Measurements from ENCODE around the gene GHSR.
"Not testable (repeated sequence)": the region's sequence is repeated elsewhere in the genome, so short reads cannot be mapped to it uniquely, and the experiment has no call there.

The GHSR gene, protein sequence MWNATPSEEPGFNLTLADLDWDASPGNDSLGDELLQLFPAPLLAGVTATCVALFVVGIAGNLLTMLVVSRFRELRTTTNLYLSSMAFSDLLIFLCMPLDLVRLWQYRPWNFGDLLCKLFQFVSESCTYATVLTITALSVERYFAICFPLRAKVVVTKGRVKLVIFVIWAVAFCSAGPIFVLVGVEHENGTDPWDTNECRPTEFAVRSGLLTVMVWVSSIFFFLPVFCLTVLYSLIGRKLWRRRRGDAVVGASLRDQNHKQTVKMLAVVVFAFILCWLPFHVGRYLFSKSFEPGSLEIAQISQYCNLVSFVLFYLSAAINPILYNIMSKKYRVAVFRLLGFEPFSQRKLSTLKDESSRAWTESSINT

DNA sequence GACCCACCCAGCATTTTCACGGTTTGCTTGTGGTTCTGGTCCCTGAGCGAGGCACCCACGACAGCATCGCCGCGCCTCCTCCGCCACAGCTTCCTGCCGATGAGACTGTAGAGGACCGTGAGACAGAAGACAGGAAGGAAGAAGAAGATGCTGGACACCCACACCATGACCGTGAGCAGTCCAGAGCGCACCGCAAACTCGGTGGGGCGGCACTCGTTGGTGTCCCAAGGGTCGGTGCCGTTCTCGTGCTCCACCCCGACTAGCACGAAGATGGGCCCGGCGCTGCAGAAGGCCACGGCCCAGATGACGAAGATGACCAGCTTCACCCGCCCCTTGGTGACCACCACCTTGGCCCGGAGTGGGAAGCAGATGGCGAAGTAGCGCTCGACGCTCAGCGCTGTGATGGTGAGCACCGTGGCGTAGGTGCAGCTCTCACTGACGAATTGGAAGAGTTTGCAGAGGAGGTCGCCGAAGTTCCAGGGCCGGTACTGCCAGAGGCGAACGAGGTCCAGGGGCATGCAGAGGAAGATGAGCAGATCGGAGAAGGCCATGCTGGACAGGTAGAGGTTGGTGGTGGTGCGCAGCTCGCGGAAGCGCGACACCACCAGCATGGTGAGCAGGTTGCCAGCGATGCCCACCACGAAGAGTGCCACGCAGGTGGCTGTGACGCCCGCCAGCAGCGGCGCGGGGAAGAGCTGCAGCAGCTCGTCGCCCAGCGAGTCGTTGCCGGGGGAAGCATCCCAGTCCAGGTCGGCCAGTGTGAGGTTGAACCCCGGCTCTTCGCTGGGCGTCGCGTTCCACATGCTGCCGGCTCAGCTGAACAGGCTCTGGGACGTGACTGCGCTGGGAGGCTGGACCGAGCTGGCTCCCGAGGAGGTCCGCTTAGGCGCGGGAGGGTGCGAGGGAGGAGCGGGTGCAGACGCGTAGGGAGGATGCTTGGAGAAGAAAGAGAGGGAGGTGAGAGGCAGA lies at the start of gene GHSR:
Gene GHSR (minus strand): TSS at position 846 of the 969 bp plus-strand sequence. CDS start 43 bp downstream, at position 803.
- DNase-seq (ENCODE audit: low spot score) = peak; percentile 31
- in situ Hi-C loops (cut with MboI; ENCODE audit: low sequenced_read_pairs, unreplicated experiment) = no loop called here
- TF ChIP-seq, protein P1, sequence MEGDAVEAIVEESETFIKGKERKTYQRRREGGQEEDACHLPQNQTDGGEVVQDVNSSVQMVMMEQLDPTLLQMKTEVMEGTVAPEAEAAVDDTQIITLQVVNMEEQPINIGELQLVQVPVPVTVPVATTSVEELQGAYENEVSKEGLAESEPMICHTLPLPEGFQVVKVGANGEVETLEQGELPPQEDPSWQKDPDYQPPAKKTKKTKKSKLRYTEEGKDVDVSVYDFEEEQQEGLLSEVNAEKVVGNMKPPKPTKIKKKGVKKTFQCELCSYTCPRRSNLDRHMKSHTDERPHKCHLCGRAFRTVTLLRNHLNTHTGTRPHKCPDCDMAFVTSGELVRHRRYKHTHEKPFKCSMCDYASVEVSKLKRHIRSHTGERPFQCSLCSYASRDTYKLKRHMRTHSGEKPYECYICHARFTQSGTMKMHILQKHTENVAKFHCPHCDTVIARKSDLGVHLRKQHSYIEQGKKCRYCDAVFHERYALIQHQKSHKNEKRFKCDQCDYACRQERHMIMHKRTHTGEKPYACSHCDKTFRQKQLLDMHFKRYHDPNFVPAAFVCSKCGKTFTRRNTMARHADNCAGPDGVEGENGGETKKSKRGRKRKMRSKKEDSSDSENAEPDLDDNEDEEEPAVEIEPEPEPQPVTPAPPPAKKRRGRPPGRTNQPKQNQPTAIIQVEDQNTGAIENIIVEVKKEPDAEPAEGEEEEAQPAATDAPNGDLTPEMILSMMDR (IDR thresholded peaks at IDR 0.05; ENCODE audit: borderline replicate concordance, control extremely low read depth, extremely low read depth, insufficient read depth, missing control alignments) = no peak

DNA sequence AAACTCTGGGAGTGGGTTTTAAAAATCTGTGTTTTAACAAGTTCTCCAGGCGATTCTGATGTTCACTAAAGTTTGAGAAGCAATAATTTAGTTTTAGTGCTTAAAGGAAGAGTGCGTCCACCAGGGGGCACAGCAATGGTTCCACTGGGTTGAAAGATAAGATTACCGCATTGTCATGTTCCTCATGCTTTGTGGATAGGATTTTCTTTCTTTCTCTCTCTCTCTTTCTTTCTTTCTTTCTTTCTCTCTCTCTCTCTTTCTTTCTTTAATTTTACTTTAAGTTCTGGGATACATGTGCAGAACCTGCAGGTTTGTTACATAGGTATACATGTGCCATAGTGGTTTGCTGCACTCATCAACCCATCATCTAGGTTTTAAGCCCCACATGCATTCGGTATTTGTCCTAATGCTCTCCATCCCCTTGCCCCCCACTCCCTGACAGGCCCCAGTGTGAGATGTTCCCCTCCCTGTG lies 42.0 kb upstream of the GHSR start:
- in situ Hi-C loops (cut with MboI; ENCODE audit: low sequenced_read_pairs, unreplicated experiment) = not testable (repeated sequence)
- TF ChIP-seq, protein P1 (IDR thresholded peaks at IDR 0.05; ENCODE audit: borderline replicate concordance, control extremely low read depth, extremely low read depth, insufficient read depth, missing control alignments) = peak; percentile 60
- DNase-seq (ENCODE audit: low spot score) = peak; percentile 44

DNA sequence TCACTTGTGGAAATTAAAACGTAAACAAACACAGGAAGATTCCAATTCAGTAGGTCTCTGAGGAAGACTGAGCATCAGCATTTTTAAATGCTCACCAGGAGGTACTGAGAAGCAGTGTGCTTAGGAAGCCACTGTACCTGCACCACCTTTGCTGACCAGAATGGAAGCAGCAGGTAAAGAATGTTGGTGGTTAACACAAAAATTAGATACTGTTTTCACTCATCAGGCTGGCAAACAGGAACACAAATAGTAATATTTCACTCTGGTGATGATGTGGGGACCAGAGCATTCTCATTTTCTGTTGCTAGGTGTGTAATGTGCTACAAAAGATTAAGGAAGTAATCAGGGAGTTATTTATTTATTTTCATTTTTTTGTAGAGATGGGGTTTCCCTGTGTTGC lies 29.9 kb upstream of the GHSR start:
- TF ChIP-seq, protein P1 (IDR thresholded peaks at IDR 0.05; ENCODE audit: borderline replicate concordance, control extremely low read depth, extremely low read depth, insufficient read depth, missing control alignments) = no peak
- DNase-seq (ENCODE audit: low spot score) = no peak
- in situ Hi-C loops (cut with MboI; ENCODE audit: low sequenced_read_pairs, unreplicated experiment) = no loop called here

DNA sequence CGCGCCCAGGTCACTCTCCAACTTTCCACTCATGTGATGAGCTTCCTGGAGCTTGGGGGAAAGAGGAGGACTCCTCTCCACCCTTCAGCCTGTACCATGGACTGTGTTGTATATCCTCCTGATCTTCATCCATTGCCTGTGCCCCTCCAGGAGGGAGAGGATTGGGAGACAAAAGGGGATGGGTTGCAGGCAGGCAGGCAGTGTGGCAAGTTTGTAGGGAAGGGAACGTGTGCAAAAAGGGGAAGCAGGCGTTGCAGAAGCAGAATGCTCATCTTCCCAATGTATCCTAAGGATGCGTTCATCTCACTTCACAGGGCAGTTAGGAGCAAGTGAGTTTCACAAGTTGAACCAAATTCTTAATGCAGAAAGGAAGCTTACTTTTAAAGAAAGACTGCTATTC lies 28.1 kb upstream of the GHSR start:
- in situ Hi-C loops (cut with MboI; ENCODE audit: low sequenced_read_pairs, unreplicated experiment) = no loop called here

DNA sequence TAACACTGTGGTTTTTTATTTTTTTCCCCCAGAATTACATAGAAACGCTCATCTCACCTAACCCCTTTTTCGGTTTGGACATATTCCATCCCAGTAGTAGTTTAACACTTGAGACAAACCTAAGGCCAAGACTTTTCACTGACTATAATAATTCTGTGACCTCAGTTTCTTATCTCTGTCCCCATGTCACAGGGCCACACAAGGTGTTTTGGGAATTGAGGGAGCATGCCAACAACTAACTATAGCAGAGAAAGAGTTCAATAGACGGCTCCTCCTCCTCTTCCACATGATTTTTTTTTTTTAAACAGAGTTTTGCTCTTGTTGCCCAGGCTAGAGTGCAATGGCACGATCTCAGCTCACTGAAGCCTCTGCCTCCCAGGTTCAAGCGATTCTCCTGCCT lies 27.4 kb upstream of the GHSR start:
- DNase-seq (ENCODE audit: low spot score) = no peak
- in situ Hi-C loops (cut with MboI; ENCODE audit: low sequenced_read_pairs, unreplicated experiment) = no loop called here
- TF ChIP-seq, protein P1 (IDR thresholded peaks at IDR 0.05; ENCODE audit: borderline replicate concordance, control extremely low read depth, extremely low read depth, insufficient read depth, missing control alignments) = no peak

More for the DNA sequence above, 28.1 kb upstream of the GHSR start:
- no peak for DNase-seq (ENCODE audit: low spot score)
- TF ChIP-seq, protein P1 (IDR thresholded peaks at IDR 0.05; ENCODE audit: borderline replicate concordance, control extremely low read depth, extremely low read depth, insufficient read depth, missing control alignments) = no peak

DNA sequence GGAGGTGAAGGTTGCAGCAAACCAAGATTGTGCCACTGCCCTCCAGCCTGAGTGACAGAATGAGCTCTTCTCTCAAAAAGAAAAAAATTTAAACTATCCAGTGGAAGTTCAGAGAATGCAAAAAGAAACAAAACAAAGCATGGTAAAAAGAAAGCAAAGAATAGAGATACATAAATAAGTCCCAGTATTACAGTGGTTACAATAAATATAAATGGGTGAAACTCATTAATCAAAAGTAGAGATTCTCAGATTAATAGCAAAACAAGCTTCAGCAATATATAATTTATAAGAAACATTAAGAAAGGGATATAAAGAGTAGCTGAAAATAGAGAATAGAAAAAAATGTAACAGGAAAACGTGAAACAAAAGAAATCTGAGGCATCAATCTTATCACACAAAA lies 23.6 kb upstream of the GHSR start:
- in situ Hi-C loops (cut with MboI; ENCODE audit: low sequenced_read_pairs, unreplicated experiment) = no loop called here
- TF ChIP-seq, protein P1 (IDR thresholded peaks at IDR 0.05; ENCODE audit: borderline replicate concordance, control extremely low read depth, extremely low read depth, insufficient read depth, missing control alignments) = no peak
- no peak for DNase-seq (ENCODE audit: low spot score)
